Measurements from ENCODE around the gene NOL4. TPM values are rescaled to one million over a fixed set of nuclear protein-coding genes. Genes with fewer than 3 reads are reported as not detected.

NOL4 gene
- total and polyA plus RNA-seq, 7 donors: 0.16 to 1.4 (median 0.64) TPM; not detected in 1

DNA sequence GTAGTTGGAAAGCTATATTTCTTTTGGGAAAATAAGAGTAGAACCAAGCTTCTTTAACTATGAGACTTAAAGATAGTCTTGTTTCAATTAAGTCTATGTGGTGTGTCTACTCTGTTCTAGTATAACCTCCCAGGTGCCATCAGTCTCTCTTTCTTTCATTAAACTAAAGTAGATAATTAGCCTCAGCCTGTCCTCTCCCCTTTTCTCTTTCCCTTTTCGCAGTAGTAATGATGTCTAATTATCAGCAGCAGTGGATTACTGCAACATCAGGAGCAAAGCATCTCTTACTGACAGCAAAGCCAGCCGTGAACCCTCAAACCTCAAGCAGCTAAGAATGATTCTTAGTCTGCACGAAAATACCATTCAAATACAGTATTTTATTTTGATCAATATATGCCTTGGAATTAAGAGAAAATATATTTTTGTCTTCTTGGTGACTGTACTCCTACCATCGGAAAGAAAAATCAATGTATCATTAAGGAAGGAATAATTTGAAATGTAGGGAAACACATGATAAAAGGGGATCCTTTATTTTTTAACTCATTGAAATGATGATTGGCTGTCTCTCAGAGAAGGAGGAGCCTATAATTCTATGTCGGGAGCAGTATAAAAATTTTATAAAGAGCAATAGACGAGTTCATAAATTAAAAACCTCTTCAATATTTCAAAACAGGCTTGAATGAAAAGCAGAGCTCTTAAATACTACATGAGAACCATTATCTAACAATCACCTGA, 4.5 kb downstream of the NOL4 start:
- Histone ChIP-seq H3K4me1 (peaks cover 0 to 36% (median 36%) of the 10 kb centered on the region in 4 donors), H3K36me3 (no peaks in the 10 kb centered on the region), H3K9me3 (no peaks in the 10 kb centered on the region), H3K4me3 (no peak overlapping the region), H3K27ac (no peak overlapping the region), H3K27me3 (peaks cover 5 to 52% (median 28%) of the 10 kb centered on the region in 3 donors)
- TF ChIP-seq POLR2AphosphoS5 (IDR thresholded peaks at IDR 0.05): no peak
- no peak for TF ChIP-seq EP300 (IDR thresholded peaks at IDR 0.05)
- TF ChIP-seq, protein P1, sequence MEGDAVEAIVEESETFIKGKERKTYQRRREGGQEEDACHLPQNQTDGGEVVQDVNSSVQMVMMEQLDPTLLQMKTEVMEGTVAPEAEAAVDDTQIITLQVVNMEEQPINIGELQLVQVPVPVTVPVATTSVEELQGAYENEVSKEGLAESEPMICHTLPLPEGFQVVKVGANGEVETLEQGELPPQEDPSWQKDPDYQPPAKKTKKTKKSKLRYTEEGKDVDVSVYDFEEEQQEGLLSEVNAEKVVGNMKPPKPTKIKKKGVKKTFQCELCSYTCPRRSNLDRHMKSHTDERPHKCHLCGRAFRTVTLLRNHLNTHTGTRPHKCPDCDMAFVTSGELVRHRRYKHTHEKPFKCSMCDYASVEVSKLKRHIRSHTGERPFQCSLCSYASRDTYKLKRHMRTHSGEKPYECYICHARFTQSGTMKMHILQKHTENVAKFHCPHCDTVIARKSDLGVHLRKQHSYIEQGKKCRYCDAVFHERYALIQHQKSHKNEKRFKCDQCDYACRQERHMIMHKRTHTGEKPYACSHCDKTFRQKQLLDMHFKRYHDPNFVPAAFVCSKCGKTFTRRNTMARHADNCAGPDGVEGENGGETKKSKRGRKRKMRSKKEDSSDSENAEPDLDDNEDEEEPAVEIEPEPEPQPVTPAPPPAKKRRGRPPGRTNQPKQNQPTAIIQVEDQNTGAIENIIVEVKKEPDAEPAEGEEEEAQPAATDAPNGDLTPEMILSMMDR (IDR thresholded peaks at IDR 0.05): no peak
- no peak for TF ChIP-seq POLR2A (IDR thresholded peaks at IDR 0.05)
- intact Hi-C loops (cut with DNase I): no loop called here
- WGBS, 2 donors: 72 to 82% methylated on average over 6 of the region's 6 CpGs
- DNase-seq: no peak

DNA sequence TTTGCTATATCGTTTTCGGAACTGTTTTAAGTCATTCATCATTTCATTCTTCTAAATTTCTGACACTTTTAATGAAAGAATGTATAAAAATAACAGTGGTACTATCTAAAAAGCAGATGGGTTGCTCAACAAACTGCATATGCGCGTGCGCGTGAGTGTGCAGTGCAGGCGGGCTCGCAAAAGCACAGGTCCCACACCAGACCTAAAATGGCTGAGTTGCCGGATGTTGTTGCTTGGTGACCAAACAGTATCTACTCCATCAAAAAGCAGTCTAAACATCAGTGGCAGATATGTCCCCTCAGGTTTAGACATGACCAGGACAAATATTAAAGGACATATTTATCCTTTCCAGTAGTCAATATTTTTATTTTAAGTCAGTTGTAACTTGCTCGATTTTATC, 5.1 kb downstream of the NOL4 start:
- 91 to 93% methylated on average over 10 of the region's 10 CpGs for WGBS, 2 donors
- no peak overlapping the region for H3K27ac ChIP-seq
- H3K36me3 ChIP-seq: no peaks in the 10 kb centered on the region
- peaks cover 0 to 30% (median 30%) of the 10 kb centered on the region in 4 donors for H3K4me1 ChIP-seq
- peaks cover 5 to 46% (median 28%) of the 10 kb centered on the region in 3 donors for H3K27me3 ChIP-seq
- TF ChIP-seq POLR2A (IDR thresholded peaks at IDR 0.05) (no peak), POLR2AphosphoS5 (IDR thresholded peaks at IDR 0.05) (no peak), EP300 (IDR thresholded peaks at IDR 0.05) (no peak)
- TF ChIP-seq, protein P1 (IDR thresholded peaks at IDR 0.05): no peak
- intact Hi-C loops (cut with DNase I): no loop called here
- no peaks in the 10 kb centered on the region for H3K9me3 ChIP-seq
- H3K4me3 ChIP-seq: no peak overlapping the region
- no peak for DNase-seq

DNA sequence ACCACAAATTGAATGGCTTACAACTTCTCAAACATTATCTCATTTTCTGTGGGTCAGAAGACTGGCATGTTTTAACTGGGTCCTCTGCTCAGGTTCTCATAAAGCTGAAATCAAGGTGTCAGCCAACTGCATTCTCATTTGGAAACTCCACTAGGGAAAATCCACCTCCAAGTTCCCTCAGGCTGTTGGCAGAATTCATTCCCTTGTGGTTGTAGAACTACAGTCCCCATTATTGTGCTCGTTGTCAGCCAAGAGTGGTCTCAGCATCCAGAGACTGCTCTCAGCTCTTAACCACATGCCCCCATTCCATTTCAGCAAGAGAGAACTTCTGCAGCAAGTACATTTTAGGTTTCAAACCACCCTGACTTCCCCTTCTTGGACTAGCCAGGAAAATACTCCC, 12.2 kb downstream of the NOL4 start:
- TF ChIP-seq, protein P1 (IDR thresholded peaks at IDR 0.05): no peak
- TF ChIP-seq EP300 (IDR thresholded peaks at IDR 0.05) (no peak), POLR2A (IDR thresholded peaks at IDR 0.05) (no peak)
- no peaks in the 10 kb centered on the region for H3K27me3 ChIP-seq
- no peak for DNase-seq
- no peaks in the 10 kb centered on the region for H3K9me3 ChIP-seq
- H3K4me3 ChIP-seq: no peak overlapping the region
- intact Hi-C loops (cut with DNase I): no loop called here
- no peak overlapping the region for H3K27ac ChIP-seq
- WGBS, 2 donors: 68 to 74% methylated on average over 1 of the region's 1 CpG
- H3K4me1 ChIP-seq: no peaks in the 10 kb centered on the region
- H3K36me3 ChIP-seq: no peaks in the 10 kb centered on the region

DNA sequence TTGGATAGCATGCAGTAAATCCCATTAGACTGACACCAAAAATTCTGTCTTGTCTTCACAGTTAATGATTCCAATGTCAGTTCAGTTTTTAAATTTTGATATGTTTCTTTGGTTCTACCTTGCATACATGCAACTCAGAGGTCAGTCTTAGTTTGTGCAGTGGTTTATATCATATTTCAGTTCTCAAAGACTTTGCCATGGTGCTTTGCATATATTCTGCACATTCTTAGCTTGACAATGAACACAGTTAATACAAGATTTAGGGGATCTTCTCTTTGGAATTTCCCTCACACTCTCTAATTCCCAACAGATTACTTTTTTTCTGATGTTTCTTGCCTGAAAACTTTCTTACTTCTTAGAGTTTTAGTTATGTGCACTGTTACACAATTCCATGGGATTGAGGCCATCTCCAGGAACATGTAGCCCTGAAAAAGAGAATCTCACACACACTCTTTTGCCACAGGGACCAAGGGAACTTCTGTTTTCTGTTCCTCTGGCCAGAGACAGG, 17.3 kb downstream of the NOL4 start:
- Histone ChIP-seq H3K4me1 (no peaks in the 10 kb centered on the region), H3K36me3 (no peaks in the 10 kb centered on the region), H3K9me3 (no peaks in the 10 kb centered on the region), H3K27me3 (no peaks in the 10 kb centered on the region), H3K4me3 (no peak overlapping the region), H3K27ac (no peak overlapping the region)
- intact Hi-C loops (cut with DNase I): no loop called here
- DNase-seq: no peak
- TF ChIP-seq POLR2A (IDR thresholded peaks at IDR 0.05) (no peak), POLR2AphosphoS5 (IDR thresholded peaks at IDR 0.05) (no peak), EP300 (IDR thresholded peaks at IDR 0.05) (no peak)
- TF ChIP-seq, protein P1 (IDR thresholded peaks at IDR 0.05): no peak

Data from sigmoid colon (tissue), 7 donors.